SK-MEL-5 (cell line): ENCODE results near the gene PDE6A. TPM values are rescaled to one million over a fixed set of nuclear protein-coding genes. Genes with fewer than 3 reads are reported as not detected.
"Not testable (repeated sequence)": the region's sequence is repeated elsewhere in the genome, so short reads cannot be mapped to it uniquely, and the experiment has no call there.

Source experiments
- DNase-seq: peaks from one replicate; pipeline ENCODE4 v3.0.0-alpha.2; 2016; ENCODE audit warnings: low read depth, low spot score
- in situ Hi-C: cut with HindIII; loops from 2 replicates; pipeline ENCODE4 v1.10.0; 2016; ENCODE audit warnings: low sequenced_read_pairs, high pct_unique_total_duplicates, low pct_unique_long_range_greater_than_20kb
- total RNA-seq: library from RNA; depleted of rRNA; stranded (reverse); fragments of >200 nt; shearing (Covaris generic); gene quantifications from 2 replicates; pipeline ENCODE4 v1.2.3, GENCODE V29; 2014

Gene PDE6A
- total RNA-seq, 1 experiment from 2014 or later = 0.26 TPM

DNA sequence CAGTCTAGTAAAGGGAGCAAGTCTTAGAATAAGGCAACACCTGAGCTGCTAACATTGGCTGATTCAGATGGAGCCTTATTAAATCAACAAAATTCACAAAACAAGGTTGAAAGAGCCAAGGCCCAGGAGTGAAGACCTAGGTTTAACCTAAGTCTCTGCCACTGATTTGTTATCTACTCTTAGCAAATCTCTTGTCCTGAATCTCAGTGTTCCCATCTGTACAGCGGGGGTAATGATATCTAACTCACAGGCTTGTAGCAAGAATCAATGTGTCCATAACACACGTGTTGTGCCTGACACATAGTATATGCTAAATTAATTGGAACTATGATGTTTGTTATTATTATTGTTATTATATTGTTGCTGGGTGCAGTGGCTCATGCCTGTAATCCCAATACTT, 61.0 kb downstream of the PDE6A start:
- no peak for DNase-seq
- in situ Hi-C loops = no loop called here

DNA sequence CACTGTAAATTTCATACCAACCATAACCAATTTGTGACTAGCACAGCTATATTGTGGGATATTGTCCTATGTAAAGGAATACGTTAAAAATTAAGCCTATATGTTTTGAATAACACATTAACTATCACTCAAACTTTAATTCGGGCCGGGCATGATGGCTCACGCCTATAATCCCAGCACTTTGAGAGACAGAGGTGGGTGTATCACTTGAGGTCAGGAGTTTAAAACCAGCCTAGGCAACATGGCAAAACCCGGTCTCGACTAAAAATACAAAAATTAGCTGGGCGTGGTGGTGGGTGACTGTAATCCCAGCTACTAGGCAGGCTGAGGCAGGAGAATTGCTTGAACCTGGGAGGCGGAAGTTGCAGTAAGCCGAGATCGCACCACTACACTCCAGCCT, 62.0 kb downstream of the PDE6A start:
- in situ Hi-C loops = not testable (repeated sequence)

DNA sequence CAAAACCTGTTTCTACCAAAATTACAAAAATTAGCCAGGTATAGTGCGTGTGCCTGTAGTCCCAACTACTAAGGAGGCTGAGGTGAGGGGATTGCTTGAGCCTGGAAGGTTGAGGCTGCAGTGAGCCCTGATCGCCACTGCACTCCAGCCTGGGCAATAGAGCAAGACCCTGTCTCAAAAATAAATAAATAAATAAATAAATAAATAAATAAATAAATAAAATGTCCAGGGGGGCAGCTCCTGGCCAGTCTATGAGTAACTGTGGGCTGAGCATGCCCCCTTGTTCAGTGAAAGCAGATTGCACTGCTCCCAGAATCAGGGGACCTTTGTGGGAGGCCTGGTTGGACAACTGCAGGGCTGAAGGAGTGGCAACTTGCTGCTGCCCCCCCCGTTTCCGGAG, 62.7 kb downstream of the PDE6A start:
- in situ Hi-C loops = no loop called here
- DNase-seq = no peak

More for the DNA sequence above, 62.0 kb downstream of the PDE6A start:
- DNase-seq = not testable (repeated sequence)

DNA sequence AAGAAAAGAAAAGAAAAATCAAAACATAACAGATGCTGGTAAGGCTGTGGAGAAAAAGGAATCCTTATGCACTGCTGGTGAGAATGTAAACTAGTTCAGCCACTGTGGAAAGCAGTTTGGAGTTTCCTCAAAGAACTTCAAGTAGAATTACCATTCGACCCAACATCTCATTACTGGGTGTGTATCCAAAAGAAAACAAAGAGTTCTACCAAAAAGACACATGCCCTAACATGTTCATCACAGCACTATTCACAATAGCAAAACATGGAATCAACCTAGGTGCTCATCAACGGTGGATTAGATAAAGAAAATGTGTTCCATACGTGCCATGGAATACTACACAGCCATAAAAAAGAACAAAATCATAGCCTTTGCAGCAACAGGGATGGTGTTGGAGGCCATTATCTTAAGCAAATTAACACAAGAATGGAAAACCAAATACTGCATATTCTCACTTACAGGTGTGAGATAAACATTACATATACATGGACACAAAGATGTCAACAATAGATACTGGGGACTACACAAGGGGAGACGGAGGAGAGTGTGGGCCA, 63.4 kb downstream of the PDE6A start:
- DNase-seq = no peak
- in situ Hi-C loops = no loop called here

DNA sequence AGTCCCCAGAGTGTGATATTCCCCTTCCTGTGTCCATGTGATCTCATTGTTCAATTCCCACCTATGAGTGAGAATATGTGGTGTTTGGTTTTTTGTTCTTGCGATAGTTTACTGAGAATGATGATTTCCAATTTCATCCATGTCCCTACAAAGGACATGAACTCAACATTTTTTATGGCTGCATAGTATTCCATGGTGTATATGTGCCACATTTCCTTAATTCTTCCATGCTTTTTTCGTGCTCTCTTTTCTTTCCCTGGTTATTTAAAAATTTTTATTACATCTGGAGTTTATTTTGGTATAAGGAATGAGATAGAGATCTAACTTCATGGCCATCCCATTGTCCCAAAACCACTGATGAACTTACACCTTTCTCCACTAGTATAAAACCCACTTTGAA, 65.0 kb downstream of the PDE6A start:
- in situ Hi-C loops, DNase-seq: not testable (repeated sequence)

DNA sequence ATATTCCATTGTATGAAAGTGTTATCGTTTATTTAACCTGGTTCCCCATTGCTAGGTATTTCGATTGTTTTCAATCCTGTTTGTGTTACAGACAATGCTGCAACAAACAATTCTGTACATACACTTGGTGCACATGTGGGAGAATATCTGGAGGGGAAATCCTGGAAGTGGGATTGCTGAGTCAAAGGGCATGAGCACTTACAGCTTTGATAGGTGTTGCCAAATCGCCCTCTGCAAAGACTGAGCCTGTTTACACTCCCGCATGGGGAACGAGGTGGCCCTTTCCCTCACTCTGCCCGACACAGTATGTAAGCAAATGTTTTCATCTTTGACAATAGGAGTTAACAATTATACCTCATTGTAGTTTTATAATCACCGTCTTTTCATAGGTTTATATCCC, 66.2 kb downstream of the PDE6A start:
- DNase-seq = no peak
- in situ Hi-C loops = no loop called here

DNA sequence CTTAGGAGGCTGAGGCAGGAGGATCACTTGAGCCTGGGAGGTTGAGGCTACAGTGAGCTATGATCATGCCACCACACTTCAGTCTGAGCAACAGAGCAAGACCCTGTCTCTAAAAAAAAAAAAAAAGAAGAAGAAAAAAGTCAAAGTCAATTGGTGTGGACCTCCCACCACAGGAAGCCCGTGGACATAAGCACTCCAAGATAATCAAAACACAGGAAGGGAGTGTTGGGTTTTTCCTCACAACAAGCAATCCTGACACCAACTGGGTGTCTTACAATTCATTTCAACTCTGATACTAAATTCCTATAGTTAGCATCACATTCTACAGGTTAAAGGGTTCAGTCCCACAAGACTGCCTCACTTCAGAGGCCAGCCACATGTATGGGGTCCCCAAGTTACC, 70.7 kb downstream of the PDE6A start:
- in situ Hi-C loops = no loop called here
- no peak for DNase-seq

DNA sequence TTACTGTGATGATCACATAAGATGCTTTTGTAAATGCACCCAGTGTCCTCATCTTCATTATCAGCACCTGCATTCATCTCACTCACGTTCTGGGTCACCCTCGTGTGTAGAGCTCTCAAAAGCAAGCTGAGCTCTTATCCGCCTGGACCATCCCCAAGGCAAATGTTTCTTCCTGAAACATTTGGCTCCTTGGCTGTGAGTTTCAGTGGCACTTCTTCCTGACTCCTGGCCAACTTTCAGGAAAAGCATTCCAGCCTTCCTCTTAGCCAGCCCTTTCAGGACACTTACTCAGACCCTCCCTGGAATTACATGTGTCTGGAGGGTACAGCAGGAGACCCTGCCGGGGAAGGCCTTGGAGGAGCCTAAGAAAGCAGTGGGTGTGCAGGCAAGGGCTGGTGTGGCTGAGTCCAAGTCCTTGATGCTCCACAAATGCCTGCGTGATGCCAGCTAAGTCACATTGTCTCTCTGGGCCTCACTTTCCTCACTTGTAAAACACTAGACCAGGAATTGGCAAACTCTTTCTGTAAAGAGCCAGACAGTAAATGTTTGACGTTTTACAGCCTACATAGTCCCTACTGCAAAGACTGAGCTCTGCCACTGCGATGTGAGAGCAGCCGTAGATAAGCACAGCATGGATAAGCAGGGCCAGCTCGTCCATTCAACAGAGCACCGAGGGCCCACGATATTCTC, 72.1 kb downstream of the PDE6A start:
- DNase-seq = no peak
- in situ Hi-C loops = no loop called here

DNA sequence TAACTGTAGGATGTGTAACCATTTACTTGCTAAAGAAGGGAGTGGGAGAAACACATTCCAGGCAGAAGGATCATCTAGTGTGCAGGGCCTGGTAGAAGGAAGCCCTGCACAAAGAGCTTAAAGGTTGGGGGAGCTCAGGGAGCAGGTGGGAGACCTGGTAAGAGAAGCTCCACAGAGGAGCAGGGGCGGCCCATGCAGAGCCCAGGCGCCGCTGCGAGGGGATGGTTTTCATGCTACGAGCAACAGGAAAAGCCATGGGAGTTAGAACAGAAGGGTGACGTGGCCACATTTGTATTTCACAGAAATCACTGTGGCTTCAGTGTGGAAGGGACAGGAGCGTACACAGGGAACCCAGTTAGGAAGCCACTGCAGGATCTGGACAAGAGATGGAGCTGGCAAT, 73.1 kb downstream of the PDE6A start:
- in situ Hi-C loops = no loop called here
- DNase-seq = no peak

DNA sequence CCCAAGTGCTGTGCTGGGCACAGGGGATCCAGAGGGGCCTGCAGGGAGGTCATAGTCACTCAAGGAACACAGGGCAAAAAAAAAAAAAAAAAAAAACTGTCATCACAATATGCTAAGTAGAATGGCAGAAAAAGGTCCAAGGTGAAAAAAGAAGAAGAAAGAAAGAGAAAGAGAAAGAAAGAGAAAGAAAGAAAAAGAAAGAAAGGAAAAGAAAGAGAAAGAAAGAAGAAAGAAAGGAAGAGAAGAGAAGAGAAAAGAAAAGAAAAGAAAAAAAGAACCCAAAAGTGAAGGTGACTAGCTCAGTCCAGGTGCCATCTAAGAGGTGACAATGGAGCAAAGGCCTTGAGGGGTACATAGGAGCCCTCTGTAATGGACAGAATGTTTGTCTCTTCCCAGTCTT, 73.9 kb downstream of the PDE6A start:
- in situ Hi-C loops = no loop called here
- DNase-seq = no peak

DNA sequence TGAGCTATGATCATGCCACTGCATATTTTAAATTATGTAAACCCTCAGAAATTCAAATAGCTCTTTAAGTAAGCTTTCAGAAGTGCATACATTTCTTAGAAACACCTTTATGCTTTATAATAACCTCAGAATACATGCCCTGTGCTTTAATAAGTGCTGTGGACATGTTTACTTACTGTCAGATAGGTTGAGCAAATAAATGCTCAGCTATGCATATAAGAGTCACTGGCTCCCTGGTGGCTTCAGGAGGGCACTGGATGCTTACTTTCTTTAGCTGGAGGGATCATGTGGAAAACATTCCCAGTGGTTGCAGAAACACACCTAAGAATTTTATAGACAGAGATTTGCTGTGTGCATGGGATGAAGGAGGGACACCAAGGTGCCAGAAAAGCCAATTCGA, 74.4 kb downstream of the PDE6A start:
- in situ Hi-C loops = no loop called here
- DNase-seq = no peak

DNA sequence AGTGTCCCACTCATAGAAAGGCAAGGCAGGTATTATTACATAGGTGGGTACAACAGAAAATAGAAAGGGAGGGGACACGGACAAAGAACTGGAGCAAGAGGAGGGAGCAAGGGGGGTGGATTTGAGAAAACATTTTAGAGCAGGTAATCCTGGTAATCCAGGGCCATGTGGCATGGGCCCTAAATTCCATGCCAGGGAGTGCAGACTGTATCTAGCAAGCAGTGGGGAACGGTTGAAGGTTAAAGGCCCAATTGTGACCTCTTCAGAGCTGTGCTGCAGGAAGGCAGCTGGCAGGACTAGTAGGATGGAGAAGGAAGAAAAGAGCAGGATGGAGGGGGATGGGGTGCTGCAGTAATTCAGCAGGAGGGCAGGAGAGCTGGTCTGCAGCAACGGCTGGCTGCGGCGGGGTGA, 75.2 kb downstream of the PDE6A start:
- in situ Hi-C loops = no loop called here
- no peak for DNase-seq

DNA sequence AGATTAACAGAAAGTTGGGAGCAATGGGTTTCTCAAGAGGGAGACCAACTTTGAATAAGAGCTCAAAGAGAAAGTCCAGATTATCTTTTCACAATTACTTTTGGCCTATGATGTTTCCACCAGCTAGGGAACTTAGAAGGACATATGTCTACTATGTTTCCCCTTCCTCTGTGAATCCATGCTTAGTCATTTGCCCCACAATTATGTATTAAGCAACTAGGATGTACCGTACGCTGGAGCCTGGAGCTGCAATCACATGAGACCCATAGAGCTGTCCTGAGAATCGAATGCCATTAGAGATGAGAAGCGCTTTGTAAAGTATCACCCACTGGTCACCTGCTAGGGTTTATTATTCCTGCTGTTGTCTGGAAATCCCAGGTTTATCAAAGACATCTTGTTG, 78.8 kb downstream of the PDE6A start:
- DNase-seq = no peak
- in situ Hi-C loops = no loop called here

DNA sequence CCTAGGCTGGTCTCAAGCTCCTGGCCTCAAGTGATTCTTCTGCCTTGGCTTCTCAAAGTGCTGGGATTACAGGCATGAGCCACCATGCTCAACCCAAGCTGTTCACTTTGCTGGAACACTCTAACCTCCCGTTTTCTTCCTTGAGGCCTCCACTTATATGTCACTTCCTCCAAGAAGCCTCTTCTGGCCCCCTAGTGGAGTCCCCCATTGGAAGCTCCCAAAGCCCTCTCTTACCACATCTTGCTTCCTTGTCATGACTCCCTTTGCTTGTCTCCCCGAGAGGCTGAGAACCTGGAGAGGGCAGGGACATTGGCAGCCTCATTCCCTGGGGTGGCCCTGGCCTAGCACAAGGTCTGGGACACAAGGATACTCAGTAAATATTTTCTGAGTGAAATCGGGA, 80.8 kb downstream of the PDE6A start:
- in situ Hi-C loops = no loop called here
- no peak for DNase-seq

DNA sequence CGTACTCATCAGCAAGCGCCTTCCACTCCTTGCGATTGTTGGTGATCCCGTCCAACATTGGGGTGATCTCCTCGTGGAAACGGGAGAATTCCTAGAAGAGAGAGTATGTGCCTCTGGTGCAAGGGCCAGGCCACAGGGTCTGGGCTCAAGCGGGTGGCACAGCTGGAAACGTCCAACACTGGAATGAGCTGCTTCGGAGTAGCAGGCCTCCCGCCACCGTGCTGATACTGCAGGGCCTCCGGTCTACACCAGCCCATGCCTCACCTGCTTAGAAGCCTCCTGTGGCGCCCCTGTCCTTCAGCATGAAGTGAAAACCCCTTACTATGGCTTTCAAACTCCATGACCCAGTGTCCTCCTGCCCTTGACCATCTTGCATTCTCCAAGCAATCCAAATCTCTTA, 81.4 kb downstream of the PDE6A start:
- in situ Hi-C loops = no loop called here
- no peak for DNase-seq

DNA sequence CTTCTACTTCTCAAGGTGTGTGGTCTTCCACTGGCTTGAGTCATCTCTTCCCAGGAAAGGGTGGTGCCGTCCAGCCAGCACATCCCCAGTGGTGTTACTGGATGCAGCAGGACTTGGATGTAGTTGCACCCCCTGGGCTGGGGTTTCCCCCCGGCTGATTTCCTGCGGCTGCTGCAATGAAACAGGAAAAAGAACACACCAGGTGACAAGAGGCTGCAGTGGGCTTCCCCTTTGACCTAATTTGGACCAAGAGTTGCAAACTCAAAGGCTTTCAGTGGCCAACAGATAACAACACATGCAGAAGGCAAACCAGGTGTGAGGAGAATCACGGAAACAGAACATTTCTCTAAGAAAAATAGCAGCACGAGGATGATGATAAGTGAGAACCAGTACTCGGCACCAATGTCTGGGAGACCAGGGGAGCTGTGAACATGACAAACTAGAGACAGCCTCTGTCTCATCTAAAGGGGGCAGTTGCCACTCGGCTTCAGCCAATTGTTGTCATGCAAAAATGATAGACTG, 83.7 kb downstream of the PDE6A start:
- in situ Hi-C loops = no loop called here
- no peak for DNase-seq

DNA sequence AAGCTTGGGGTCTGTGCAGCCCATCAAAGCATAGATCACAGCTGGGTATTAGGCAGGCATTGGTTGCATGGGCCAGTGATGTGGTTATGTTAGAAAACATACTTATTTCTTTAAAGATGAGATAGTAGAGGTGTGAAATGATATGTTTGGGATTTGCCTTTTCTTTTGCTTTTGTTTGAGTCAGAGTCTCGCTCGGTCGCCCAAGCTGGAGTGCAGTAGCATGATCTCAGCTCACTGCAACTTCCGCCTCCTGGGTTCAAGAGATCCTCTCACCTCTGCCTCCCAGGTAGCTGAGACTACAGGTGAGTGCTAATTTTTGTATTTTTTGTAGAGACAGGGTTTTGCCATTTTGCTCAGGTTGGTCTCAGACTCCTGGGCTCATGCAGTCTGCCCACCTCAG, 84.8 kb downstream of the PDE6A start:
- in situ Hi-C loops = no loop called here
- DNase-seq = no peak

DNA sequence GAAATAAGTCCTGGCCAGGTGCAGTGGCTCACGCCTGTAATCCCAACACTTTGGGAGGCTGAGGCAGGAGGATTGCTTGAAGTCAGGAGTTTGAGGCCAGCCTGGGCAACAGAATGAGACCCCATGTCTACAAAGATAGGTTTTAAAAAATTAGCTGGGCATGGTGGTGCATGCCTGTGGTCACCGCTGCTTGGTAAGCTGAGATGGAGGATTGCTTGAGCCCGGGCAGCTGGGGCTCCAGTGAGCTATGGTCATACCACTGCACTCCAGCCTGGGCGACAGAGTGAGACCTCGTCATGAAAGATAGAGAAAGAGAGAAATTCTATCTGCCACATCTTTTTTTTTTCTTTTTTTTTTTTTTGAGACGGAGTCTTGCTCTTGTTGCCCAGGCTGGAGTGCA, 86.1 kb downstream of the PDE6A start:
- in situ Hi-C loops, DNase-seq: not testable (repeated sequence)

DNA sequence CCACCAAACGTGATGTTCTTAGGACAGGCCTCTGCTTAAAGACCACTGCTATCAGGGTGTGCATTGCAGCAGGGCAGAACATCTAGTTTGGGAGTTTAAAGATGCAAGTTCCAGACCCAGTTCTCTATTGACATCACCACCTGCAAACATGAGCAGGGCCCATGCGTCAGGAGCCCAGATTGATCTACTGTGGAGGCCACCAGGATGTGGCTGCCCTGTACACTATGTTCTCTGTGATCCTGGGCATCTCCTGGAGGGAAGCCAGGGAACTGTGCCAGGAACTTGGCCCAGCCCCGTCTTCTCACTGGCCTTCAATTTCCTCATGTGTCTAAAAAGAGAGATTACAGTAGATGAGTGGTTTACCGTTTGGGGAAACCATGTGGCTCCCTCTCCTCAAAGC, 87.1 kb downstream of the PDE6A start:
- peak; percentile 95 for DNase-seq
- in situ Hi-C loops = no loop called here
